Endothelial cell of umbilical vein (primary cell): ENCODE data around the gene ITGA5. TPM values are rescaled to one million over a fixed set of nuclear protein-coding genes. Genes with fewer than 3 reads are reported as not detected.

Experiments used
- BruUV-seq: library from RNA; stranded (reverse); fragments of 400-500 nt; replicated peaks from 2 replicates; lab custom pipeline; 2021; lab: Mats Ljungman, UMichigan
- CTCF ChIA-PET: fragments of 300-600, 350-600 bp; sonication (Branson Sonifier 250); formaldehyde crosslinking; loops from one replicate; lab custom pipeline; 2021; ENCODE audit warnings: antibody characterized with exemption, inconsistent platforms; lab: Charles Lee
- POLR2A ChIA-PET: fragments of 300-600, 350-600 bp; sonication (Branson Sonifier 250); formaldehyde crosslinking; loops from one replicate; lab custom pipeline; 2021; ENCODE audit warnings: antibody characterized with exemption, inconsistent platforms; lab: Charles Lee
- DNase-seq: peaks from one replicate; pipeline ENCODE4 v3.0.0-alpha.2; 2011; ENCODE audit warnings: low read depth, low spot score
- FAIRE-seq: peaks from 2 replicates; lab custom pipeline; 2011; peaks lifted over from hg19 to GRCh38; lab: Jason Lieb, UNC
- H2AFZ ChIP-seq: 2 replicates; pipeline ENCODE4 v1.6.0; 2012; ENCODE audit warnings: low read depth, low read length, control low read depth, inconsistent platforms
- H3K27ac ChIP-seq: 2 replicates; pipeline ENCODE4 v1.5.1; 2011; ENCODE audit warnings: low read depth, mild to moderate bottlenecking, control low read depth, low read length, moderate library complexity; ENCODE audit not compliant: insufficient read depth
- H3K27me3 ChIP-seq, 2 experiments: 2 replicates each; pipeline versions ENCODE4 v1.6.0 to v1.6.1; 2011; ENCODE audit warnings: low read length in 2 of 2, mixed read lengths in 1 of 2; ENCODE audit not compliant: control insufficient read depth in 2 of 2, insufficient read depth in 2 of 2
- H3K36me3 ChIP-seq, 2 experiments: 2 replicates in 1 of 2; 3 replicates in 1 of 2; pipeline ENCODE4 v1.5.1; 2011; ENCODE audit warnings: low read length in 2 of 2, mild to moderate bottlenecking in 1 of 2, moderate library complexity in 1 of 2; ENCODE audit not compliant: control insufficient read depth in 2 of 2, insufficient read depth in 2 of 2; ENCODE audit errors: extremely low read depth in 1 of 2
- H3K4me1 ChIP-seq: 3 replicates; pipeline ENCODE4 v1.5.1; 2011; ENCODE audit warnings: mild to moderate bottlenecking, low read length; ENCODE audit not compliant: control insufficient read depth, insufficient read depth; ENCODE audit errors: extremely low read depth
- H3K4me2 ChIP-seq: 2 replicates; pipeline ENCODE4 v1.6.1; 2011; ENCODE audit warnings: low read length, control low read depth, mixed read lengths; ENCODE audit not compliant: insufficient read depth
- H3K4me3 ChIP-seq, 3 experiments: fragments of 200-600 bp in 1 of 3; sonication (generic), shearing (Covaris generic) in 1 of 3; replicated peaks in 1 of 3; 2 replicates each; pipeline ENCODE4 v1.5.1; 2011 to 2016; ENCODE audit warnings: control low read depth in 3 of 3, low read length in 3 of 3, mild to moderate bottlenecking in 2 of 3, inconsistent platforms in 1 of 3, low read depth in 1 of 3, moderate library complexity in 1 of 3; ENCODE audit not compliant: insufficient read depth in 1 of 3
- H3K79me2 ChIP-seq: 2 replicates; pipeline ENCODE4 v1.6.0; 2012; ENCODE audit warnings: low read length, inconsistent platforms; ENCODE audit not compliant: control insufficient read depth, insufficient read depth
- H3K9ac ChIP-seq: replicated peaks from 2 replicates; pipeline ENCODE3; 2011; ENCODE audit warnings: low read length, control low read depth; ENCODE audit not compliant: insufficient read depth; ENCODE audit errors: extremely low read depth
- H3K9me1 ChIP-seq: replicated peaks from 3 replicates; pipeline ENCODE4 v1.6.0; 2011; ENCODE audit warnings: mild to moderate bottlenecking, low read length; ENCODE audit not compliant: control insufficient read depth, insufficient read depth; ENCODE audit errors: extremely low read depth
- H3K9me3 ChIP-seq: replicated peaks from 2 replicates; pipeline ENCODE4 v1.5.1; 2012; ENCODE audit warnings: low read length, inconsistent platforms; ENCODE audit not compliant: control insufficient read depth, insufficient read depth
- H4K20me1 ChIP-seq: replicated peaks from 2 replicates; pipeline ENCODE3; 2011; ENCODE audit warnings: mild to moderate bottlenecking, low read length; ENCODE audit not compliant: control insufficient read depth, insufficient read depth; ENCODE audit errors: extremely low read depth
- CTCF ChIP-seq, 2 donors: IDR thresholded peaks; 1 replicate in 1 of 2; 2 replicates in 1 of 2; pipeline ENCODE4 v1.5.1; 2011; ENCODE audit warnings: low read length in 2 of 2, mild to moderate bottlenecking in 2 of 2, moderate library complexity in 2 of 2, control low read depth in 1 of 2, inconsistent platforms in 1 of 2, low read depth in 1 of 2; ENCODE audit not compliant: insufficient read depth in 1 of 2; ENCODE audit errors: extremely low read depth in 1 of 2
- EZH2 ChIP-seq: IDR thresholded peaks from 2 replicates; pipeline ENCODE4 v1.6.1; 2012; ENCODE audit warnings: borderline replicate concordance, low read depth, mild to moderate bottlenecking, moderate library complexity, low read length, inconsistent platforms; ENCODE audit not compliant: severe bottlenecking
- FOS ChIP-seq: IDR thresholded peaks from 2 replicates; pipeline ENCODE4 v1.6.1; 2011; ENCODE audit warnings: mild to moderate bottlenecking, low read length, moderate library complexity, borderline replicate concordance; ENCODE audit not compliant: insufficient read depth
- GATA2 ChIP-seq: IDR thresholded peaks from 2 replicates; pipeline ENCODE4 v1.7.0; 2011; ENCODE audit warnings: low read depth, mild to moderate bottlenecking, moderate library complexity, mixed read lengths, low read length; ENCODE audit not compliant: insufficient read length, insufficient read depth
- JUN ChIP-seq: IDR thresholded peaks from 2 replicates; pipeline ENCODE4 v1.6.1; 2011; ENCODE audit warnings: borderline replicate concordance, low read depth; ENCODE audit not compliant: insufficient read length, insufficient read depth
- MAX ChIP-seq: IDR thresholded peaks from 2 replicates; pipeline ENCODE4 v1.6.1; 2011; ENCODE audit not compliant: insufficient read depth, insufficient read length
- MYC ChIP-seq: IDR thresholded peaks from one replicate; pipeline ENCODE4 v1.6.1; 2011; ENCODE audit warnings: mild to moderate bottlenecking, low read depth, low read length
- POLR2A ChIP-seq: IDR thresholded peaks from 2 replicates; pipeline ENCODE4 v1.6.1; 2012; ENCODE audit warnings: low read depth, mild to moderate bottlenecking, control low read depth, low read length
- POLR2AphosphoS5 ChIP-seq: IDR thresholded peaks from 2 replicates; pipeline ENCODE4 v1.6.1; 2012; ENCODE audit warnings: low read depth, mild to moderate bottlenecking, control low read depth, low read length, moderate library complexity; ENCODE audit not compliant: insufficient read depth
- dilution Hi-C: fragments of 300-500 bp; cut with MboI; formaldehyde crosslinking; loops from one replicate; pipeline ENCODE4 v1.15.0; 2019; ENCODE audit warnings: low sequenced_read_pairs; ENCODE audit not compliant: extremely low pct_ligation_motif_present
- intact Hi-C: fragments of 100-400 bp; cut with micrococcal nuclease; formaldehyde crosslinking; loops from one replicate; pipeline ENCODE4 v1.10.0; 2022
- polyA plus RNA-seq, 4 experiments: library from polyadenylated mRNA; depleted of rRNA in 3 of 4; stranded (reverse) in 3 of 4; unstranded in 1 of 4; fragments of >200 nt; gene quantifications; 2 replicates each; pipeline versions ENCODE4 v1.2.1 to v1.2.3, GENCODE V29; 2011 to 2012; ENCODE audit warnings: missing spikeins in 1 of 4
- total RNA-seq: library from RNA; stranded (reverse); gene quantifications from 2 replicates; pipeline ENCODE4 v1.2.3, GENCODE V29; 2021

Gene ITGA5
- total and polyA plus RNA-seq, 2 donors (not counting 3 experiments of a cell fraction or from before 2014, with no cell fraction given): 657 to 938 TPM

- CTCF ChIA-PET: interaction anchor here (2.4 to 12.1 kb wide), 5 partner anchors 11 to 41 kb away, joined by 13 to 517 read pairs (median 95); partner anchors contain the start of gene ITGA5
- dilution Hi-C loops: no loop called here
- no peak overlapping the region for H3K27ac ChIP-seq
Observed at GRCh38 chr12:54401119-54401518, 17.9 kb downstream of the ITGA5 start.

More at GRCh38 chr12:54401119-54401518, 17.9 kb downstream of the ITGA5 start:
- Histone ChIP-seq H3K4me2 (no peak overlapping the region), H3K27me3 (no peaks in the 10 kb centered on the region), H3K79me2 (peaks cover 59% of the 10 kb centered on the region), H2AFZ (no peak overlapping the region), H3K4me1 (no peaks in the 10 kb centered on the region), H3K4me3 (no peak overlapping the region), H3K9me3 (no peaks in the 10 kb centered on the region), H3K9ac (no peak overlapping the region), H3K9me1 (no peaks in the 10 kb centered on the region), H4K20me1 (peaks cover 2% of the 10 kb centered on the region), H3K36me3 (peaks cover 85 to 87% of the 10 kb centered on the region in 2 experiments)
- TF ChIP-seq GATA2 (no peak), POLR2AphosphoS5 (no peak), CTCF (IDR thresholded peaks at IDR 0.05; ENCODE audit: extremely low read depth in 1 of 2, insufficient read depth in 1 of 2, low read depth in 1 of 2, low read length in 2 of 2) (no peak), MAX (no peak), MYC (no peak), JUN (no peak), FOS (no peak), POLR2A (no peak), EZH2 (no peak)
- no peak for FAIRE-seq
- POLR2A ChIA-PET: interaction anchor here (2.0 kb wide), 1 partner anchor 31 kb away, joined by 15 read pairs; no protein-coding TSS in a partner anchor
- BruUV-seq: no TSS peak
- no peak for DNase-seq
- intact Hi-C loops: no loop called here
